ENCODE data around the gene MYPOP.

The MYPOP gene

GRCh38 chr19:45879055-45879454 is 23.4 kb downstream of the MYPOP start:
- DNase-seq (ENCODE audit: low read depth): no peak
- no peak overlapping the region for H3K4me3 ChIP-seq (ENCODE audit: low read depth, low read length)
- no peak for TF ChIP-seq CTCF (IDR thresholded peaks at IDR 0.05; ENCODE audit: low read depth, low read length, missing control alignments)

- no peak for DNase-seq (ENCODE audit: low read depth)
- TF ChIP-seq CTCF (IDR thresholded peaks at IDR 0.05; ENCODE audit: low read depth, low read length, missing control alignments): no peak
- no peak overlapping the region for H3K4me3 ChIP-seq (ENCODE audit: low read depth, low read length)
Measured at GRCh38 chr19:45878043-45878794, 24.2 kb downstream of the MYPOP start.

GRCh38 chr19:45876411-45877197 is 25.8 kb downstream of the MYPOP start:
- DNase-seq (ENCODE audit: low read depth): no peak
- H3K4me3 ChIP-seq (ENCODE audit: low read depth, low read length): no peak overlapping the region
- no peak for TF ChIP-seq CTCF (IDR thresholded peaks at IDR 0.05; ENCODE audit: low read depth, low read length, missing control alignments)

GRCh38 chr19:45876161-45876410 is 26.3 kb downstream of the MYPOP start:
- TF ChIP-seq CTCF (IDR thresholded peaks at IDR 0.05; ENCODE audit: low read depth, low read length, missing control alignments): no peak
- DNase-seq (ENCODE audit: low read depth): no peak
- H3K4me3 ChIP-seq (ENCODE audit: low read depth, low read length): no peak overlapping the region

- TF ChIP-seq CTCF (IDR thresholded peaks at IDR 0.05; ENCODE audit: low read depth, low read length, missing control alignments): no peak
- DNase-seq (ENCODE audit: low read depth): no peak
- H3K4me3 ChIP-seq (ENCODE audit: low read depth, low read length): no peak overlapping the region
Measured at GRCh38 chr19:45874620-45874966, 27.8 kb downstream of the MYPOP start.

- no peak for TF ChIP-seq CTCF (IDR thresholded peaks at IDR 0.05; ENCODE audit: low read depth, low read length, missing control alignments)
Measured at GRCh38 chr19:45873219-45873772, 29.1 kb downstream of the MYPOP start.

More at GRCh38 chr19:45873219-45873772, 29.1 kb downstream of the MYPOP start:
- no peak for DNase-seq (ENCODE audit: low read depth)
- no peak overlapping the region for H3K4me3 ChIP-seq (ENCODE audit: low read depth, low read length)

All from GM12864 (cell line).